ENCODE data around the gene KLHL42.

KLHL42 gene

GRCh38 chr12:27796128-27796527 is 16.1 kb downstream of the KLHL42 start:
- peaks cover 44% of the 10 kb centered on the region for H3K36me3 ChIP-seq
- H3K4me3 ChIP-seq (ENCODE audit: low read depth in 1 of 2, low read length in 1 of 2), result no peak overlapping the region
- no peaks in the 10 kb centered on the region for H3K27me3 ChIP-seq
- H3K4me1 ChIP-seq (ENCODE audit: control insufficient read depth in 1 of 2, insufficient read depth in 1 of 2, low read depth in 1 of 2, low read length in 1 of 2), result peaks cover 4 to 13% of the 10 kb centered on the region in 2 experiments
- TF ChIP-seq CTCF (IDR thresholded peaks at IDR 0.05), result no peak
- H3K9me3 ChIP-seq, result no peaks in the 10 kb centered on the region
- no peak overlapping the region for H3K27ac ChIP-seq

GRCh38 chr12:27797301-27798025 is 17.4 kb downstream of the KLHL42 start:
- Histone ChIP-seq H3K36me3 (peaks cover 32% of the 10 kb centered on the region), H3K4me1 (ENCODE audit: control insufficient read depth in 1 of 2, insufficient read depth in 1 of 2, low read depth in 1 of 2, low read length in 1 of 2) (peaks cover 4 to 15% of the 10 kb centered on the region in 2 experiments), H3K4me3 (ENCODE audit: low read depth in 1 of 2, low read length in 1 of 2) (no peak overlapping the region), H3K27ac (no peak overlapping the region), H3K9me3 (no peaks in the 10 kb centered on the region), H3K27me3 (no peaks in the 10 kb centered on the region)
- no peak for TF ChIP-seq CTCF (IDR thresholded peaks at IDR 0.05)

GRCh38 chr12:27800819-27801218 is 20.8 kb downstream of the KLHL42 start:
- no peaks in the 10 kb centered on the region for H3K9me3 ChIP-seq
- no peak overlapping the region for H3K27ac ChIP-seq
- no peak overlapping the region for H3K4me3 ChIP-seq (ENCODE audit: low read depth in 1 of 2, low read length in 1 of 2)
- no peaks in the 10 kb centered on the region for H3K27me3 ChIP-seq
- peaks cover 24% of the 10 kb centered on the region for H3K36me3 ChIP-seq
- peaks cover 4 to 21% of the 10 kb centered on the region in 2 experiments for H3K4me1 ChIP-seq (ENCODE audit: control insufficient read depth in 1 of 2, insufficient read depth in 1 of 2, low read depth in 1 of 2, low read length in 1 of 2)
- TF ChIP-seq CTCF (IDR thresholded peaks at IDR 0.05), result no peak

GRCh38 chr12:27801630-27802029 is 21.6 kb downstream of the KLHL42 start:
- H3K4me3 ChIP-seq (ENCODE audit: low read depth in 1 of 2, low read length in 1 of 2), result no peak overlapping the region
- no peak overlapping the region for H3K27ac ChIP-seq
- no peak for TF ChIP-seq CTCF (IDR thresholded peaks at IDR 0.05)
- peaks cover 4 to 21% of the 10 kb centered on the region in 2 experiments for H3K4me1 ChIP-seq (ENCODE audit: control insufficient read depth in 1 of 2, insufficient read depth in 1 of 2, low read depth in 1 of 2, low read length in 1 of 2)
- H3K36me3 ChIP-seq, result peaks cover 19% of the 10 kb centered on the region
- no peaks in the 10 kb centered on the region for H3K9me3 ChIP-seq
- no peaks in the 10 kb centered on the region for H3K27me3 ChIP-seq

GRCh38 chr12:27802511-27802910 is 22.5 kb downstream of the KLHL42 start:
- H3K4me1 ChIP-seq (ENCODE audit: control insufficient read depth in 1 of 2, insufficient read depth in 1 of 2, low read depth in 1 of 2, low read length in 1 of 2), result peaks cover 8 to 27% of the 10 kb centered on the region in 2 experiments
- H3K27me3 ChIP-seq, result no peaks in the 10 kb centered on the region
- H3K9me3 ChIP-seq, result no peaks in the 10 kb centered on the region
- no peak overlapping the region for H3K27ac ChIP-seq
- peaks cover 11% of the 10 kb centered on the region for H3K36me3 ChIP-seq
- no peak for TF ChIP-seq CTCF (IDR thresholded peaks at IDR 0.05)
- H3K4me3 ChIP-seq (ENCODE audit: low read depth in 1 of 2, low read length in 1 of 2), result no peak overlapping the region
